ENCODE results near the gene LRRC38. TPM values are rescaled to one million over a fixed set of nuclear protein-coding genes. Genes with fewer than 3 reads are reported as not detected.

The LRRC38 gene
- total and polyA plus RNA-seq, 2 of the 4 experiments (the other 2 are of a cell fraction) = not detected

- H3K23ac ChIP-seq (ENCODE audit: low read depth, low read length) = no peak overlapping the region
These were observed 25.0 kb upstream of the LRRC38 start for GRCh38 chr1:13538832-13539231.

More at GRCh38 chr1:13538832-13539231, 25.0 kb upstream of the LRRC38 start:
- H2AK5ac ChIP-seq (ENCODE audit: low read depth, low read length) = no peak overlapping the region
- no peak overlapping the region for H2BK120ac ChIP-seq (ENCODE audit: low read depth, low read length)
- H3K4me1 ChIP-seq (ENCODE audit: control insufficient read depth, insufficient read depth, low read length) = no peaks in the 10 kb centered on the region
- no CpG with 5 or more reads among the region's 2 CpGs for WGBS, 2 experiments (ENCODE audit: extremely low coverage in 2 of 2, insufficient read length in 1 of 2)
- H3K56ac ChIP-seq (ENCODE audit: extremely low read depth, insufficient read depth, low read length) = no peak overlapping the region
- BruUV-seq (replicated peaks) = no TSS peak
- H3K9me1 ChIP-seq (ENCODE audit: insufficient read depth, low read length) = no peaks in the 10 kb centered on the region
- no peaks in the 10 kb centered on the region for H4K20me1 ChIP-seq (ENCODE audit: insufficient read depth, low read length)
- H3K4me2 ChIP-seq (ENCODE audit: low read depth, low read length) = no peak overlapping the region
- no peak overlapping the region for H4K8ac ChIP-seq (ENCODE audit: low read depth in 2 of 2, low read length in 2 of 2)
- no peak overlapping the region for H2BK15ac ChIP-seq (ENCODE audit: low read depth, low read length)
- intact Hi-C loops (cut with micrococcal nuclease) (no loop called here), dilution Hi-C loops (cut with HindIII; ENCODE audit: low sequenced_read_pairs, unreplicated experiment) (no loop called here), in situ Hi-C loops (cut with MboI; ENCODE audit: low sequenced_read_pairs) (no loop called here)
- H3K9me3 ChIP-seq (ENCODE audit: control insufficient read depth, insufficient read depth, low read length) = peaks cover 32% of the 10 kb centered on the region
- no peak overlapping the region for H2BK5ac ChIP-seq (ENCODE audit: low read depth, low read length, poor library complexity, severe bottlenecking)
- ATAC-seq (ENCODE audit: low read depth) = no peak
- no peak overlapping the region for H4K91ac ChIP-seq (ENCODE audit: insufficient read depth, low read depth, low read length)
- no peak overlapping the region for H3K14ac ChIP-seq (replicated peaks; ENCODE audit: low read depth, low read length)
- H2AFZ ChIP-seq (replicated peaks; ENCODE audit: low read length, poor library complexity) = no peak overlapping the region
- no peak overlapping the region for H2BK20ac ChIP-seq (ENCODE audit: low read depth, low read length)
- DNase-seq = no peak
- no peaks in the 10 kb centered on the region for H3K27me3 ChIP-seq (ENCODE audit: control insufficient read depth, insufficient read depth, low read length)
- no peak overlapping the region for H3K4ac ChIP-seq (ENCODE audit: low read depth, low read length)
- no peaks in the 10 kb centered on the region for H3K36me3 ChIP-seq (ENCODE audit: control insufficient read depth, insufficient read depth, low read length)
- H3K18ac ChIP-seq (ENCODE audit: low read depth, low read length) = no peak overlapping the region
- no peaks in the 10 kb centered on the region for H3K79me1 ChIP-seq (ENCODE audit: low read depth in 1 of 2, low read length in 2 of 2)
- H4K5ac ChIP-seq (ENCODE audit: low read depth, low read length) = no peak overlapping the region
- POLR2A ChIA-PET (ENCODE audit: unreplicated experiment) = no interaction called here
- CTCF ChIA-PET = interaction anchor here (0.6 kb wide), 1 partner anchor 1073 kb away, joined by 4 read pairs; no protein-coding TSS in a partner anchor
- H2AK9ac ChIP-seq (replicated peaks; ENCODE audit: low read depth, low read length, poor library complexity) = no peak overlapping the region
- H3K27ac ChIP-seq (ENCODE audit: insufficient read depth, low read length) = no peak overlapping the region
- no peak overlapping the region for H3K4me3 ChIP-seq (ENCODE audit: insufficient read depth, low read depth, low read length)
- H3K9ac ChIP-seq (ENCODE audit: low read depth, low read length) = no peak overlapping the region
- TF ChIP-seq FOS (IDR thresholded peaks at IDR 0.05; ENCODE audit: low read depth, low read length) (no peak), POLR2A (IDR thresholded peaks at IDR 0.05; ENCODE audit: low read depth, low read length) (no peak), CEBPB (IDR thresholded peaks at IDR 0.05; ENCODE audit: low read depth, low read length) (no peak), CHD1 (IDR thresholded peaks at IDR 0.05; ENCODE audit: low read depth, low read length) (no peak), RAD21 (IDR thresholded peaks at IDR 0.05; ENCODE audit: low read length) (no peak), MXI1 (IDR thresholded peaks at IDR 0.05; ENCODE audit: borderline replicate concordance, low read depth, low read length) (no peak), BHLHE40 (IDR thresholded peaks at IDR 0.05; ENCODE audit: low read depth, low read length) (no peak), SMC3 (IDR thresholded peaks at IDR 0.05; ENCODE audit: low read depth, low read length) (no peak), RCOR1 (IDR thresholded peaks at IDR 0.05; ENCODE audit: insufficient replicate concordance, low read length) (no peak), RFX5 (IDR thresholded peaks at IDR 0.05; ENCODE audit: low read depth, low read length) (no peak), MAZ (IDR thresholded peaks at IDR 0.05; ENCODE audit: borderline replicate concordance, low read depth, low read length) (no peak), ELK1 (IDR thresholded peaks at IDR 0.05; ENCODE audit: borderline replicate concordance, low read depth, low read length) (no peak), CTCF (conservative IDR thresholded peaks at IDR 0.05; ENCODE audit: low read depth, low read length) (no peak), NFE2L2 (IDR thresholded peaks at IDR 0.05; ENCODE audit: low read depth, low read length) (no peak), MAFK (IDR thresholded peaks at IDR 0.05; ENCODE audit: low read depth, low read length) (no peak), USF2 (IDR thresholded peaks at IDR 0.05; ENCODE audit: low read depth, low read length) (no peak)
